GM12878 (cell line): ENCODE measurements around the gene SELE. TPM values are rescaled to one million over a fixed set of nuclear protein-coding genes. Genes with fewer than 3 reads are reported as not detected.

Experiments
- EP300 ChIP-seq, 2 experiments: fragments of 150-350 bp in 1 of 2; IDR thresholded peaks; 2 replicates each; pipeline ENCODE4 v1.6.1; 2011 to 2012; ENCODE audit warnings: low read depth in 2 of 2, low read length in 2 of 2, borderline replicate concordance in 1 of 2, improper control_type of control experiment in 1 of 2, inconsistent platforms in 1 of 2; ENCODE audit not compliant: control insufficient read depth in 1 of 2
- SPI1 ChIP-seq: IDR thresholded peaks from 2 replicates; pipeline ENCODE4 v1.6.1; 2011; ENCODE audit warnings: low read depth, mild to moderate bottlenecking, low read length, moderate library complexity, borderline replicate concordance; ENCODE audit not compliant: insufficient read depth
- ZBTB4 ChIP-seq: fragments of 450-650 bp; formaldehyde crosslinking; IDR thresholded peaks from 2 replicates; pipeline ENCODE4 v1.4.0; 2022; ENCODE audit warnings: mild to moderate bottlenecking, moderate library complexity
- polyA plus RNA-seq, 11 experiments: library from polyadenylated mRNA; depleted of rRNA in 4 of 11; unstranded in 6 of 11; stranded (reverse) in 5 of 11; fragments of >200 nt; fragmentation: Nextera tagmentation in 4 of 11; fragmentation: Illumina TruSeq in 1 of 11; extraction: Ambion mirVana in 4 of 11; extraction: Trizol in 1 of 11; gene quantifications; 1 replicate in 1 of 11; 2 replicates in 10 of 11; pipeline versions ENCODE4 v1.2.1 to v1.2.3, GENCODE V29; 2011 to 2016; ENCODE audit warnings: inconsistent platforms in 2 of 11, missing spikeins in 2 of 11, low read depth in 1 of 11
- total RNA-seq, 4 experiments: library from RNA; depleted of rRNA in 3 of 4; stranded (reverse); fragments of >200 nt in 3 of 4; fragmentation: Illumina TruSeq in 1 of 4; extraction: Trizol in 1 of 4; gene quantifications; 2 replicates each; pipeline versions ENCODE4 v1.2.1 to v1.2.3, GENCODE V29; 2013 to 2021
- TF ChIP-seq, protein P1 (sequence below): fragments of 450-650 bp; IDR thresholded peaks from 2 replicates; pipeline ENCODE4 v1.6.1; 2017; ENCODE audit warnings: mild to moderate bottlenecking, moderate library complexity

The SELE gene
- total and polyA plus RNA-seq, 10 of the 15 experiments (the other 5 are each of a cell fraction or from before 2014, with no cell fraction given): not detected

- no peak for TF ChIP-seq ZBTB4 (CRISPR knock-in tag)
- peak; percentile 56; the same call in 1 of the 2 replicates for TF ChIP-seq SPI1
- TF ChIP-seq EP300 (IDR thresholded peaks at IDR 0.05; ENCODE audit: borderline replicate concordance in 1 of 2, control insufficient read depth in 1 of 2, low read depth in 2 of 2, low read length in 2 of 2): no peak
- TF ChIP-seq, protein P1, sequence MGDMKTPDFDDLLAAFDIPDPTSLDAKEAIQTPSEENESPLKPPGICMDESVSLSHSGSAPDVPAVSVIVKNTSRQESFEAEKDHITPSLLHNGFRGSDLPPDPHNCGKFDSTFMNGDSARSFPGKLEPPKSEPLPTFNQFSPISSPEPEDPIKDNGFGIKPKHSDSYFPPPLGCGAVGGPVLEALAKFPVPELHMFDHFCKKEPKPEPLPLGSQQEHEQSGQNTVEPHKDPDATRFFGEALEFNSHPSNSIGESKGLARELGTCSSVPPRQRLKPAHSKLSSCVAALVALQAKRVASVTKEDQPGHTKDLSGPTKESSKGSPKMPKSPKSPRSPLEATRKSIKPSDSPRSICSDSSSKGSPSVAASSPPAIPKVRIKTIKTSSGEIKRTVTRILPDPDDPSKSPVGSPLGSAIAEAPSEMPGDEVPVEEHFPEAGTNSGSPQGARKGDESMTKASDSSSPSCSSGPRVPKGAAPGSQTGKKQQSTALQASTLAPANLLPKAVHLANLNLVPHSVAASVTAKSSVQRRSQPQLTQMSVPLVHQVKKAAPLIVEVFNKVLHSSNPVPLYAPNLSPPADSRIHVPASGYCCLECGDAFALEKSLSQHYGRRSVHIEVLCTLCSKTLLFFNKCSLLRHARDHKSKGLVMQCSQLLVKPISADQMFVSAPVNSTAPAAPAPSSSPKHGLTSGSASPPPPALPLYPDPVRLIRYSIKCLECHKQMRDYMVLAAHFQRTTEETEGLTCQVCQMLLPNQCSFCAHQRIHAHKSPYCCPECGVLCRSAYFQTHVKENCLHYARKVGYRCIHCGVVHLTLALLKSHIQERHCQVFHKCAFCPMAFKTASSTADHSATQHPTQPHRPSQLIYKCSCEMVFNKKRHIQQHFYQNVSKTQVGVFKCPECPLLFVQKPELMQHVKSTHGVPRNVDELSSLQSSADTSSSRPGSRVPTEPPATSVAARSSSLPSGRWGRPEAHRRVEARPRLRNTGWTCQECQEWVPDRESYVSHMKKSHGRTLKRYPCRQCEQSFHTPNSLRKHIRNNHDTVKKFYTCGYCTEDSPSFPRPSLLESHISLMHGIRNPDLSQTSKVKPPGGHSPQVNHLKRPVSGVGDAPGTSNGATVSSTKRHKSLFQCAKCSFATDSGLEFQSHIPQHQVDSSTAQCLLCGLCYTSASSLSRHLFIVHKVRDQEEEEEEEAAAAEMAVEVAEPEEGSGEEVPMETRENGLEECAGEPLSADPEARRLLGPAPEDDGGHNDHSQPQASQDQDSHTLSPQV: no peak
Observed at GRCh38 chr1:169696273-169697100, 37.4 kb downstream of the SELE start (continued).
